NK-92 (cell line): ENCODE data around the gene GSTO2.

Experiments
- DNase-seq: peaks from one replicate; lab custom pipeline; 2025; ENCODE audit not compliant: unreplicated experiment; lab: John Stamatoyannopoulos, UW

The GSTO2 gene

DNA sequence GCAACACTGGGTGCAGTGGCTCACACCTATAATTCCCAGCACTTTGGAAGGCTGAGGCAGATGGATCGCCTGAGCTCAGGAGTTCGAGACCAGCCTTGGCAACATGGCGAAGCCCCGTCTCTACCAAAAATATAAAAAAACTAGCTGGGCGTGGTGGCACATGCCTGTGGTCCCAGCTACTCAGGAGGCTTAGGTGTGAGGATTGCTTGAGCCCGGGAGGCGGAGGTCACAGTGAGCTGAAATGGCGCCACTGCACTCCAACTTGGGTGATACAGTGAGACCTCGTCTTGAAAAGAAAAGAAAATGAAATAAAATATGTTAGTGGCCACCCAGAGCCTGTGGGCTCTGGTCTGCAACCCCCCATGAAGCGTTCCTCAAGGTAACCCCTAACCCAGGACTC, 55.9 kb downstream of the GSTO2 start:
- no peak for DNase-seq

GRCh38 chr10:104325436-104326435, 56.8 kb downstream of the GSTO2 start:
- DNase-seq, result no peak

DNA sequence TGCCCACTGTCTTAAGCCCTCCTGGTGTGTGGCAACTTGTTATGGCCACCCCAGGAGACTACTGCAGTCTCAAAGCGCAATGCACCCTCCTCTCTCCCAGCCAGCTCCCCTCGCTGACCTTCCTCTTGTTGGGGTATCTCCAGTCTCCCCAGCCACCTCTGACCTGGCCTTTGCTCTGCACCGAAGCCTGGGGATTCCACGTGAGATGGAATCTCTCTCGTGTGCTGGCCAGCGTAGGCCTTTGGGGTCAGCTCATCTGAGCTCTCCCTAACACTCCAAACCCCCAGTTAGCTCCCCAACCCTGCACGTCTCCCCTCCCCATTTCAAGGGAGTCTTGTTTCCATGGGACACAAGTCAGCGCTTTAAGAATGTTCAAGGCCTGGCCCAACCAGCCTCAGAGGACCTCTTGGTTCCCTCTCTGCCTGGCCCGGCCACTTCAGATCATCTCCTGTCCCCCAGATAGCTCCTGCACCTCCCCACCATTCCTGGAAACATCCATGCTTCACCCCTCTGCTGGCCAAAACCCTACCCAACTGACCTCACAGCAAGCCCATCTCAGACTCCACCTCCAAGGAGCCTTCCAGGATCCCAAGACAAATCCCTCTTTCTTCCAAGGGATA, 58.1 kb downstream of the GSTO2 start:
- DNase-seq, result no peak

- DNase-seq, result no peak
Measured at GRCh38 chr10:104327745-104328645, 59.0 kb downstream of the GSTO2 start.

GRCh38 chr10:104328646-104328895, 59.6 kb downstream of the GSTO2 start:
- no peak for DNase-seq

- DNase-seq, result no peak
Measured at GRCh38 chr10:104328896-104329710, 60.1 kb downstream of the GSTO2 start.

DNA sequence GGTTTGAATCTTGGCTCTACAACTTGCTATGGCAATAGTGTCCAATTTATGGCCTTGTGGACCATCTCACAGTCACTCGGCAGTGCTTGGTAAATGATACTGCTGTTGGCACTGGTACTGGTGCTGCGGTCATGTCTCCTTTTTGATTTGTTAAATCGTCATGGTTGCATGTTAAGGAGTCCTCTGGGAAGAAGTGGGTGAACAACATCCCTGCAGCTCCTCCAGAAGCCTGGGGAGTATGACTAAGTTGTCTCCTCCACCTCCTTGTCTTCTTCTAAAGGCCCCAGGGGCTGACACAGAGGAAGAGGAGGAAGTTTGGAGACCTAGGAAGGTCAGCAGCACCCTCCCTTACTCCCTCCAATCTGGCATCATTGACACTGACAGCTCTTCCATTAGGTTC, 60.8 kb downstream of the GSTO2 start:
- no peak for DNase-seq

GRCh38 chr10:104330168-104331110, 61.5 kb downstream of the GSTO2 start:
- DNase-seq, result no peak

- DNase-seq, result no peak
Measured at GRCh38 chr10:104331208-104331838, 62.3 kb downstream of the GSTO2 start.

- DNase-seq, result no peak
Measured at GRCh38 chr10:104332243-104333031, 63.5 kb downstream of the GSTO2 start.

GRCh38 chr10:104333032-104333727, 64.2 kb downstream of the GSTO2 start:
- DNase-seq, result no peak

GRCh38 chr10:104333728-104334373, 64.9 kb downstream of the GSTO2 start:
- DNase-seq, result no peak

GRCh38 chr10:104334561-104334960, 65.6 kb downstream of the GSTO2 start:
- DNase-seq, result no peak

DNA sequence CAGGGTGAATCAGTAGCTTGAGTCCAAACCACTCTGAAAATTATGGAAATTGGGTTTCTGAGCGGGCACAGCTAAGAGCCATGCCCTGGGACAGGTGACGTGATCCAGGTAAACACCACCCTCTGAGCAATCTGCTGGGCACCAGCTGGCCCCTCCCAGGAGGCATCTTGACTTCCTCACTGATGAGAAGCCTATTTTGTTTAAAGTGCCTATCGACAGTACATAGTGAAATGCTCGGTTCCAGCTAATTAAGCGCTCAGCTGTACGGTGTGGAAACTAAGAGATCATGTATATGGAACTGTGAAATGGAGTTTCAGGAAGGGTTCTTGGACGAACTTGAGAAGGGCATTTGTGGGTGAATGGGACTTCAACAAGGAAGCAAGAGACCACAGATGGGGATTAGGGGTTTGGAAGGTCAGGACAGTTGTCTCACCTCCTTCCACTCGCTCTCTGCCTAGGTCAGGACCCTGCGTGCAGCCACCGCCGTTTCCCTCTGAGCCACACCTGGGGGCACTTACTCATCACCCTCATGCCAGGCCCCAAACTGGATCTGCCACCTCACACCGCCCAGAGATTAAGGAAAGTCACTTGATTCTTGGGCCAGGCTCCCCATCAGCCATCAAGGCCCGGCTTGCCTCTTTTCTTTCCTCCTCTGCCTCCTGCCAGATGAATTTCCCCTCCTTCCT, 66.1 kb downstream of the GSTO2 start:
- no peak for DNase-seq

GRCh38 chr10:104336821-104337467, 68.0 kb downstream of the GSTO2 start:
- DNase-seq, result no peak

DNA sequence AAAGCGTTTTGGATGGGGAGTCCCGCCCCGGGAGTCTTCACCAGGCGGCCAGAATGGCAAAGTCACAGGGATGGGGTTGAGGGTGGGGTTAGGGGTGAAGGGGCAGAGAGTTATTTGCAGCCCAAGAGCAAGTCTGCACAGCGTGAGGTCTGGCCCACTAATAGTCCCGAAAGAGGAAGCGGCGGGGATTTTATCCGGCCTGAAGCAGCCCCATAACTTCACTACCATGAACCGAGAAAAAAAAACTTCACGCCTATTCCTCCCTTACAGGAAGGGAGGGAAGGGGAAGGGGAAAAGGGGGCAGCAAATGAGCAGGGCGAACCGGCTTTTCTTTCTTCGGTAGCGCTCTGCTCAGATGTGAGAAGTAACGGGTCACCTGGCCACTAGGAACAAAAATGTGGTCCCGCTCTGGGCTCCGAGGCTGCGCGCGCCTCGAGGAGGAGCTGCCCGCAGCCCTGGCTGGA, 68.6 kb downstream of the GSTO2 start:
- no peak for DNase-seq
